ENCODE data around the gene NAA60. TPM values are rescaled to one million over a fixed set of nuclear protein-coding genes. Genes with fewer than 3 reads are reported as not detected.
"Not testable (repeated sequence)": the region's sequence is repeated elsewhere in the genome, so short reads cannot be mapped to it uniquely, and the experiment has no call there.

NAA60 gene
- total RNA-seq, 1 donor from 2014 or later, result 5.0 TPM

DNA sequence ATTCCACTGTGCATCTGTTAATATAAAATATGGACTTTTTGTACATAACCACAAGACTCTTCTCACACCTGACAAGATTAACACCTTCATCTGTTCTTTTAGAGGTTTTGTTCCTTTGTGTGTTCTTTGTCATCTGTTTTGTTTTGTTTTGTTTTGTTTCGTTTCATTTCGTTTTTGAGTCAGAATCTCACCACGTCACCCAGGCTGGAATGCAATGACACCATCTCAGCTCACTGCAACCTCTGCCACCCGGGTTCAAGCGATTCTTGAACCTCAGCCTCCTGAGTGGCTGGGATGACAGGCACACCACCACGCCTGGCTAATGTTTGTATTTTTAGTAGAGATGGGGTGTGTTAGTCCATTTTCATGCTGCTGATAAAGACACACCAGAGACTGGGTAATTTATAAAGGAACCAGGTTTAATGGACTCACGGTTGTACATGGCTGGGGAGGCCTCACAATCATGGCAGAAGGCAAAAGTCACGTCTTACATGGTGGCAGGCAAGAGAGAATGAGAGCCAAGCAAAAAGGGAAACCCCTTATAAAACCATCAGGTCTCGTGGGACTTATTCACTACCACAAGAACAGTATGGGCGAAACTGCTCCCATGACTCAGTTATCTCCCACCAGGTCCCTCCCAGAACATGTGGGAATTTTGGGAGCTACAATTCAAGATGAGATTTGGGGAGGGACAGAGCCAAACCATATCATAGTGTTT lies 29.6 kb downstream of the NAA60 start:
- DNase-seq (ENCODE audit: low read depth) (no peak), FAIRE-seq (no peak)
- TF ChIP-seq, protein P1, sequence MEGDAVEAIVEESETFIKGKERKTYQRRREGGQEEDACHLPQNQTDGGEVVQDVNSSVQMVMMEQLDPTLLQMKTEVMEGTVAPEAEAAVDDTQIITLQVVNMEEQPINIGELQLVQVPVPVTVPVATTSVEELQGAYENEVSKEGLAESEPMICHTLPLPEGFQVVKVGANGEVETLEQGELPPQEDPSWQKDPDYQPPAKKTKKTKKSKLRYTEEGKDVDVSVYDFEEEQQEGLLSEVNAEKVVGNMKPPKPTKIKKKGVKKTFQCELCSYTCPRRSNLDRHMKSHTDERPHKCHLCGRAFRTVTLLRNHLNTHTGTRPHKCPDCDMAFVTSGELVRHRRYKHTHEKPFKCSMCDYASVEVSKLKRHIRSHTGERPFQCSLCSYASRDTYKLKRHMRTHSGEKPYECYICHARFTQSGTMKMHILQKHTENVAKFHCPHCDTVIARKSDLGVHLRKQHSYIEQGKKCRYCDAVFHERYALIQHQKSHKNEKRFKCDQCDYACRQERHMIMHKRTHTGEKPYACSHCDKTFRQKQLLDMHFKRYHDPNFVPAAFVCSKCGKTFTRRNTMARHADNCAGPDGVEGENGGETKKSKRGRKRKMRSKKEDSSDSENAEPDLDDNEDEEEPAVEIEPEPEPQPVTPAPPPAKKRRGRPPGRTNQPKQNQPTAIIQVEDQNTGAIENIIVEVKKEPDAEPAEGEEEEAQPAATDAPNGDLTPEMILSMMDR (IDR thresholded peaks at IDR 0.05; ENCODE audit: insufficient read depth, low read length, severe bottlenecking), result no peak
- Histone ChIP-seq H3K36me3 (ENCODE audit: control insufficient read depth, insufficient read depth, low read length) (peaks cover 4% of the 10 kb centered on the region), H3K27me3 (ENCODE audit: control insufficient read depth, insufficient read depth, low read length) (no peaks in the 10 kb centered on the region), H3K4me3 (ENCODE audit: low read depth, low read length) (no peak overlapping the region)

DNA sequence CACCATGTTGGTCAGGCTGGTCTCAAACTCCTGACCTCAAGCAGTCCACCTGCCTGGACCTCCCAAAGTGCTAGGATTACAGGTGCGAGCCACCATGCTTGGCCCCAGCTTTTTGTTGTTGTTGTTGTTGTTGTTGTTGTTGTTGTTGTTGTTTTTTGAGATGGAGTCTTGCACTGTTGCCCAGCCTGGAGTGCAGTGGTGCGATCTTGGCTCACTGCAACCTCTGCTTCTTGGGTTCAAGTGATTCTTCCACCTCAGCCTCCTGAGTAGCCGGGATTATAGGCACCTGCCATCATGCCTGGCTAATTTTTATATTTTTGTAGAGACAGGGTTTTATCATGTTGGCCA lies 30.1 kb downstream of the NAA60 start:
- not testable (repeated sequence) for H3K27me3 ChIP-seq (ENCODE audit: control insufficient read depth, insufficient read depth, low read length); H3K36me3 ChIP-seq (ENCODE audit: control insufficient read depth, insufficient read depth, low read length); FAIRE-seq; H3K4me3 ChIP-seq (ENCODE audit: low read depth, low read length); DNase-seq (ENCODE audit: low read depth)

DNA sequence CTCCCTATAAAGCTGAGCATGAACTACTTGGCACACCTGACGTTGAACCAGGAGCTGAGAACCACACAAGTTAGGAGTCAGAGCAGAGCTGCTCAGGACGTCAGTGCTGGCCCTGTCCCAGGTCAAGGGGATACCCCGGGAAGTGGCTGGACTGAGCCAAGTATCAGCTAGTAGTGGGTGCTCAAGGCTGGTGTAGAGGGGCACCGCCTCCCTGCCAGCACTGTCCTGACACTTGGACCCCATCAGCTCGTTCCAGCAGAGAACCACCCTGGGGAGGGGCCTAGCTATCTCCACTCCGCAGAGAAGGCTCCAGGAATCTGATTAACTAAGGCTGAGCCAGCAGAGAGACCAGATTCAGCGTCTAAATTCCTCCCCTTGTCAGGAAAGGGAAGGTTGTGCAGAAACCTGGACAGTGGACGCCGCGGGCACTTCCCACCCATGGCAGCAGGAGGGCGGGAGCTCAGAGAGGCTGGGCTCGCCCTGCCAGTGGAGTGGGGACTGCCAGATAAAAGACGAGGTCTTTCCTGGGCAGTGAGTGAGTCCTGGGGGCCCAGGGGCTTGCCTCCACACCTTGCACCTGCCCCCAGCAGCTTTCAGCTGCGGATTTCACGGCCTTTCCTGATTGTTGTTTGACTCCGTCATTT lies 30.8 kb downstream of the NAA60 start:
- DNase-seq (ENCODE audit: low read depth) (no peak), FAIRE-seq (no peak)
- Histone ChIP-seq H3K36me3 (ENCODE audit: control insufficient read depth, insufficient read depth, low read length) (peaks cover 9% of the 10 kb centered on the region), H3K4me3 (ENCODE audit: low read depth, low read length) (no peak overlapping the region), H3K27me3 (ENCODE audit: control insufficient read depth, insufficient read depth, low read length) (no peaks in the 10 kb centered on the region)
- TF ChIP-seq, protein P1 (IDR thresholded peaks at IDR 0.05; ENCODE audit: insufficient read depth, low read length, severe bottlenecking), result no peak

DNA sequence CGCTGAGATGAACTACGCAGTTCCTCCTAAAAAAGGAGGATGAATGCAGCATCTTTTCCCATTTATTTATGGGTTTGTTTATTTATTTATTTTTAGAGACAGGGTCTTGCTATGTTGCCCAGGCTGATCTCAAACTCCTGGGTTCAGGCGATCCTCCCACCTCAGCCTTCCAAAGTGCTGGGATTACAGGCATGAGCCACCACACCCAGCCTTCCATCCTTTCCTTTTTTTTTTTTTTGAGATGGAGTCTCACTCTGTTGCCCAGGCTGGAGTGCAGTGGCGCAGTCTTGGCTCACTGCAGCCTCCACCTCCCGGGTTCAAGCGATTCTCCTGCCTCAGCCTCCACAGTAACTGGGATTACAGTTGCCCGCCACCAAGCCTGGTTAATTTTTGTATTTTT lies 31.4 kb downstream of the NAA60 start:
- H3K36me3 ChIP-seq (ENCODE audit: control insufficient read depth, insufficient read depth, low read length), result peaks cover 16% of the 10 kb centered on the region
- not testable (repeated sequence) for FAIRE-seq; H3K27me3 ChIP-seq (ENCODE audit: control insufficient read depth, insufficient read depth, low read length); DNase-seq (ENCODE audit: low read depth); H3K4me3 ChIP-seq (ENCODE audit: low read depth, low read length)

DNA sequence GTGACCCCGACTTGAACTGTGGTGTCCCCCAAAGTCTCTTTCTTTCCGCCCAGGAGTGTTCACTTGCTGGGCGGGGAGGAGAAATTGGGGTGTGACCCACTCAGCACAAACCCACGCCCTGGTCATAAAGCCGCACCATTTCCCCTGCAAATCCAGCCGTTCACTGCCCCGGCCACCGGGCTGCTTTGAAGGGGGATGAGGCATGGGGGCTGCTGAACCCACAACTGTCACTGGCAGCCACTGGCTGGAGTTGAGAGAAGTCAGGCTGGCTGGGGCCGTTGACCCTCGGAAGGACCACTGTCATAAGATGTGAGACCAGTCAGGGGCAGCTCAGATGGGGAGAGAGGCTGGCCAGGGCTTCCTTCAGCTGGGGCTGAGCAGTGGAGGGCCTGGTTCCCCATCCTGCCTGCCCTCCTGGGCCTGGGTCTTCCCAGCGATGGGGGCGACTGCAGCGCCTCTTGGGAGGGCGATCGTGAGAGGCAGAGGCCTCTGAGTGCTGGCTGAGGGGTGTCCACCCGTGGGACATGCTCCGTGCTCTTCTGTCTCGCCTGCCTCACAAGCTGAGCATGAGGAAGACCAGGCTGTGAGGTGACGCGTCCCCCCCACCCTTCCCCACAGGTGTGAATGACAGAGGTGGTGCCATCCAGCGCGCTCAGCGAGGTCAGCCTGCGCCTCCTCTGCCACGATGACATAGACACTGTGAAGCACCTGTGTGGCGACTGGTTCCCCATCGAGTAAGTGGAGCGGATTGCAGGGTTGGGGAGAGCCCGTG lies 32.3 kb downstream of the NAA60 start:
- Histone ChIP-seq H3K4me3 (ENCODE audit: low read depth, low read length) (no peak overlapping the region), H3K27me3 (ENCODE audit: control insufficient read depth, insufficient read depth, low read length) (no peaks in the 10 kb centered on the region), H3K36me3 (ENCODE audit: control insufficient read depth, insufficient read depth, low read length) (peaks cover 16% of the 10 kb centered on the region)
- TF ChIP-seq, protein P1 (IDR thresholded peaks at IDR 0.05; ENCODE audit: insufficient read depth, low read length, severe bottlenecking), result no peak
- no peak for FAIRE-seq
- no peak for DNase-seq (ENCODE audit: low read depth)

DNA sequence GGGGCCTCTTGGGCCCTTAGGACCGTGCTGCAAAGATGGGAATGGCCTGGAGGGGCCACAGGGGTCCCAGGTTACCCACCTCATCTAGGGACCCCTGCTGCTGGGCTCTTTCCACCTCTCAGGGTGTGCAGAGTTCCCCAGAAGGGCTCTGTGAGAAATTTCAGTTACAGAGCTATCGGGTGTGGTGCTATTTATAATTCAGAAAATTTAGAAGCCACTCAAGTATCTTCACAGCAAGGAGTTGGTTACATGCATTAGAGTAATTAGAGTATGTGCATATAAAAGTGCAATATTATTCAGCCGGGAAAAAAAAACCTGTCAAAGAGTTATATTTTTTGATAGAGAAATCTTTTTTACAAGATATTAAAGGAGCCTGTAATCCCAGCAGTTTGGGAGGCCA lies 32.9 kb downstream of the NAA60 start:
- TF ChIP-seq, protein P1 (IDR thresholded peaks at IDR 0.05; ENCODE audit: insufficient read depth, low read length, severe bottlenecking), result no peak
- Histone ChIP-seq H3K4me3 (ENCODE audit: low read depth, low read length) (no peak overlapping the region), H3K36me3 (ENCODE audit: control insufficient read depth, insufficient read depth, low read length) (peaks cover 16% of the 10 kb centered on the region), H3K27me3 (ENCODE audit: control insufficient read depth, insufficient read depth, low read length) (no peaks in the 10 kb centered on the region)
- DNase-seq (ENCODE audit: low read depth) (no peak), FAIRE-seq (no peak)

Data from bronchial epithelial cell (primary cell).